Stimulated activated CD8-positive, alpha-beta memory T cell treated with anti-CD3 and anti-CD28 coated beads, Interleukin-15, amount 100 ng/mL, for 4 hours (primary cell): ENCODE data around the gene AGPAT2.

Source experiments
- DNase-seq, 2 donors: peaks; one replicate each; pipeline ENCODE4 v3.0.0-alpha.2; 2020; ENCODE audit warnings: low read depth in 2 of 2

The AGPAT2 gene

GRCh38 chr9:136687721-136688223 is 515 bp upstream of the AGPAT2 start:
- DNase-seq = no peak

DNA sequence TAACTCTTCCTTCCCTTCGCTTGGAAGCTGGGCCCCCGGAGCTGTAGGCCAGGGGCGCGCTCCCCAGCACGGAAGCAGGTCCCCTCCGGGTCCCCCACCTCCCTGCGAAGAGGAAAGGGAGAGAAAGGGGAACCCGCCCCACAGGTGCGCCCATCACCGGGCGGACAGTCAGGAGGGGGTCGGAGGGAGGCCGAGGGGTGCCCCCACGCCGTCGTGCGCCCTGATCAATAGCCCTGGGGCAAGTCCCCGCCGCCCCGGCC is 793 bp downstream of the AGPAT2 start:
- DNase-seq = no peak

DNA sequence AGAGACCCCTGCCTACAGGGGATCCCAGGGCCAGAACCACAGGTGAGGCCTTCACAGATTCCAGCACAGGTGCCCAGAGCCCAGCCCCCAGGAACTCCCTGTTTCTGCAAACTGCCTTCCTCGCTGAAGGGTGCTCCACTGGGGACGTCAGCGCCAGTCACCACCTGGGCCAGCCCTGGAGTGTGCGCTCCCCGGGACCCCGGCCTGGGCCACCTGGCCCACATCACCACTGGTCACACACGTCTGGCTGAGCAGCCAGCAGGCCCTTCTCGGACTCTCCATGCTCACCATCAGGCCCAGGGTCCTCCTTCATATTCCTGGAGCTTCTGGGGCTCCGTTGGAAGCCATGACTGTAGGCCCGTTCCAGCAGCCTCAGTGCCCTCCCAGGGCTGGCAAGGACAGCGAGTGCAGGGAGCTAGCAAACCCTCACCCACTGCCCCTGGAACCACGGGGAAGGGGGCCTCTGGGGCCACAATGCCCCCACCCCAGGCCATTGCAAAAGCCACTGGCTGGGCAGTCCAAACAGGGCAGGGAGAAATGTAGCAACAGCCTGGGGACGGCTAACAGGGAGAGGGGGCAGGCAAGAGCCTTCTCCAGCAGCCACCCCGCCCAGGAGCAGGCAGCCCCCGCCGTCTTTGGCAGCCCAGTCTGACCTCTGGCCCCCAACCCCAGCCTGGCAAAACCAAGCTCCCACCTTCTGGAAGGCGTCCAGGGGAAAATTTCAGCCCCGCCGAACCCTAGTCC is 1.3 kb downstream of the AGPAT2 start:
- DNase-seq = no peak

DNA sequence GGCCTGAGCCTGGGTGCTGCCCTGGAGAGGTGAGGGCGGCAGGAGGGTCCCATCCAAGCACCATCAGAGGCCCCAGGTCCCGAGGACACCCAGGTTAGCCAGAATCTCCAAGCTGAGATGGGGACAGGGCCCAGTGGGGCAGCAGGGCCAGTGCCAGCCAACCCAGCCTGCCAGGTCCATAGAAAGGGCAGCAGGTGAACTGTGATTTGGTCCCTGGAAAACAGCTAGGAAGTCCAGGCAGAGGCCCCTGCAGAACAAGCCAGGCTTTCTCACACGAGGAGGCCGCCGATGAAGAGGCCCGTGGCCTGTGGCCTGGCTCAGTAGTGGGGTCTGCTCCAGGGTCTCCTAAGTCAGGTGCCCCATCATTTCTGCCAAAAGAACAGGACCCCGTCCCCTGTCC is 2.0 kb downstream of the AGPAT2 start:
- no peak for DNase-seq

- no peak for DNase-seq
These were observed 2.5 kb downstream of the AGPAT2 start for GRCh38 chr9:136684799-136685198.

GRCh38 chr9:136684339-136684738 is 2.9 kb downstream of the AGPAT2 start:
- no peak for DNase-seq

DNA sequence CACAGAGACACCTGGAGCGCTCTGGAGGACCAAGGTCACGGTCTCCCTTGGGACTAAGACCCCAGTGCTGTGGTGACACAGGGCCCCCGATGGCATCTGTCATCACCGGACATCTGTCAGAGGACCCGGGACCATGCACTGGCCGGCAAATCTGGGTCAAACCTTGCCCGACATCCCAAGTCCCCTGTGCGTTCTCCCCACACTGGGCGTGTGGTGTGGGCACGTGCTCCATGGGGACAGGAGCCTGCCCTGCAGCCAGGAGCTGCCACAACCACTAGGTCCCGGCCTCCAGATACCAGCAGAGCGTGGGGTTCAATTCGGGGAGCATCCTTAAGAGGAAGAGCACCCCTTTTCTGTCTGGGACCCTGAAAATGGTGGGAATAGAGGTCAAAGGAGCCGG is 3.5 kb downstream of the AGPAT2 start:
- no peak for DNase-seq

DNA sequence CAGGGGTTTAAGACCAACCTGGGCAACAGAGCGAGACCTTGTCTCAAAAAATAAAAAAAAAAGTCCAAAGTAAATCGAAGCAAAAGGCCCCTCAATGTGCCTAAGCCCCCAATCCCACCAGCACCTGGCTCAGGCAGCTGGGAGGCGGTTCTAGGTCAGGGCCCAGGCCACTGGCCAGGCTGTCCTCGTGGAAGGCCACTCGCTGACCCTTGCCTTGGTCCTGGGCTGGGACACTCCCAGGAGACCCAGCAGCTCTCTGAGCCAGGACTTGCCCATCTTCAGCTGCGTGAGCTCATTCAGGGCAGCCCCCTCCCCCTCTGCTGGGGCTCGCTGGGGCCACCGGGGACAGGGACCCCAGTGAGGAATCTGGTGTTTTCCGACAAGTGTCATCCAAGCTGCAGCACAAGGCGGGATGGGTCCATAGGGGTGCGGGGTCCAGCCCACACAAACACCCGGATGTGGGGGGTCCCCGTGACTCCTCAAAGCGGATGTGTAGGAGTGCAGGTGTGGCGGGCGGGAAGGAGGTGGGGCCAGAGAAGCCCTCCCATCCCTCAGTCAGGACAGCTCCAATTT is 4.0 kb downstream of the AGPAT2 start:
- DNase-seq = no peak

GRCh38 chr9:136682710-136683109 is 4.5 kb downstream of the AGPAT2 start:
- DNase-seq = no peak

- DNase-seq = no peak
These were observed 5.1 kb downstream of the AGPAT2 start for GRCh38 chr9:136681945-136682699.

- no peak for DNase-seq
These were observed 6.2 kb downstream of the AGPAT2 start for GRCh38 chr9:136681029-136681428.

GRCh38 chr9:136679431-136679941 is 7.8 kb downstream of the AGPAT2 start:
- DNase-seq = no peak

DNA sequence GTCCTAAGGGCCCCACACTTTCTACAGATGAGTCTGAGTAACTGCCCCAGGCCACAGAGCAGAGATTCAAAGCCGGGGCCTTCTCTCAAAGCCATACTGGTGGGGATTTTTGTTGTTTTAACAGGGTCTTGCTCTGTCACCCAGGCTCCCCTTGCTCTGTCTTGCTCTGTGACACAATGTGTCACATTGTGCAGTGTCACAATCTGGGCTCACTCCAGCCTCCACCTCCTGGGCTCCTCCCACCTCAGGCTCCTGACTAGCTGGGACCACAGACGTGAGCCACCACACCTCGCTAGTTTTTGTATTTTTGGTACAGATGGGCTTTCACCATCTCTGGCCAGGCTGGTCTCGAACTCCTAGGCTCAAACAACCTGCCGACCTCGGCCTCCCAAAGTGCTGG is 8.6 kb downstream of the AGPAT2 start:
- DNase-seq = no peak

DNA sequence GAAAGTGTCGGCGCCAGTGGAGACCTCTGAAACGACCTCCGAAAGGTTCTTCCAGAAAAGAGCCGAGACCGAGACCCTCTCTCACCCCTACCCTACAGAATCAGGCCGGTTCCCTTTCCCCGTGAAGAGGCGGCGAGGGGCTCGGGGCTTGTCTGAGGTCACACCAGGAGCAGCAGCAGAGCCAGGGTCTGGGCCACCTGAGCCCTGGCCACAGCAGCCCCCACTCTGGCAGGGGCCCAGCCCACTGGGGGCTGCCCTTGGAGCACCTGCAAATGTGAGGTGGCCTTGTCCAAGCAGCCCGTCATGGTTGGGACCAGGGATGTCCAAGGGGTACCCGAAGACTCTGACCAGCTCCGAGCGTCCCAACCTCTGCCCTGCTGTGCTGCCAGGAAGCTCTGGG is 9.2 kb downstream of the AGPAT2 start:
- DNase-seq = no peak

DNA sequence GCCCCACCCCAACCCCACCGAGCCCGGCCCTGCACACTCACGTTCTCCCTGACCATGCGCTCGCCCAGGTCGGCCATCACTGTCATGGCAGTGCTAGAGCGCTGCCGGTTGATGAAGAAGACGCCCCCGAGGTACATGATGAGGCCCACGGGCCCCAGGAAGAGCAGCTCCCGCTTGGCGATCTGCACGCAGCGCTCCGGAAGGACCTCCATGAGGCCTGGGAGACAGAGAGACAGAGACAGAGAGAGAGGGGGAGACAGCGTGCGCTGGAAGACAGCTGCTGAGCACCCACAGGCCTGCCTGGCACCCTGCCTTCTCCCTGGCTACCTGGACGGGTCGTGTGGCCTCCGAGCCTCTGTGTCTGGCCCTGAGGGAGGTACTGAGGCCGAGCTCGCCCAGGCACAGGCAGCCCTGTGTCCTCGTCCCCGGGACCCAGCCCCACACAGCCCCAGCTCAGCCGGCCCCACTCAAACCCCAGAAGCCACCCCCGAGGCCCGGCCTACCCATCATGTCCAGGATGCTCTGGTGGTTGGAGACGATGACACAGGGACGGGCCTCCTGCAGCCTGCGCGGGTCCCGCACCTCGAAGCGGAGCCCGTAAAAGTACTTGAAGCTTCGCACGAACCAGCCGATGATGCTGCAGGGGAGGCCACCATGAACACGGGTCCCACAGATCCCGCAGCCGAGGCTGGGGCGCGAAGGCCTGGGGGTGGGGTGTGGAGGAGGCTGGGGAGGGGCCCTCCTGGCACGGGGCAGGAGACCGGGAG is 10.2 kb downstream of the AGPAT2 start:
- no peak for DNase-seq

DNA sequence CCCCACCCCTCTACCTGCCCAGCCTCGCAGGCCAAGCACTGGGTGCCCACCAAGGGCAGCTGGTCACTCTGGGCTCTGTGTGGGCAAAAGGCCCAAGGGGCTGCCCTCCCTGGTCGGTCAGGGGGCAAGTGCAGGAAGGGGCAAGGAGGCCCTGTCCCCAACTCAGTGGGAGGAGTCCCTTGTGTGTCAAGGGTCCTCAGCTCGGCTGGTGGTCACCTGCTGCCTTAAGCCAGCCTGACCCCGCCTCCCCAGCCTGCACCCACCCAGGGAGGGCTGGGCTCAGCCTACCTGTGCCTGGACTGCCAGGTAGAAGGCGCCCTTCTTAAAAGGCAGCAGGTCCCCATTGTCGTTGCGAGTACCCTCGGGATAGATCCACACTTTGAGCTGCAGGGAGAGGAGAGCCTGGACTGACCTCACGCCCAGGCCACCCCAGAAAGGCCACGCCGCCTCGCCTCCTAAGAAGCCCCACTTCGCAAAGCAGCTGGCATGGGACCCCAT is 10.9 kb downstream of the AGPAT2 start:
- DNase-seq = no peak

DNA sequence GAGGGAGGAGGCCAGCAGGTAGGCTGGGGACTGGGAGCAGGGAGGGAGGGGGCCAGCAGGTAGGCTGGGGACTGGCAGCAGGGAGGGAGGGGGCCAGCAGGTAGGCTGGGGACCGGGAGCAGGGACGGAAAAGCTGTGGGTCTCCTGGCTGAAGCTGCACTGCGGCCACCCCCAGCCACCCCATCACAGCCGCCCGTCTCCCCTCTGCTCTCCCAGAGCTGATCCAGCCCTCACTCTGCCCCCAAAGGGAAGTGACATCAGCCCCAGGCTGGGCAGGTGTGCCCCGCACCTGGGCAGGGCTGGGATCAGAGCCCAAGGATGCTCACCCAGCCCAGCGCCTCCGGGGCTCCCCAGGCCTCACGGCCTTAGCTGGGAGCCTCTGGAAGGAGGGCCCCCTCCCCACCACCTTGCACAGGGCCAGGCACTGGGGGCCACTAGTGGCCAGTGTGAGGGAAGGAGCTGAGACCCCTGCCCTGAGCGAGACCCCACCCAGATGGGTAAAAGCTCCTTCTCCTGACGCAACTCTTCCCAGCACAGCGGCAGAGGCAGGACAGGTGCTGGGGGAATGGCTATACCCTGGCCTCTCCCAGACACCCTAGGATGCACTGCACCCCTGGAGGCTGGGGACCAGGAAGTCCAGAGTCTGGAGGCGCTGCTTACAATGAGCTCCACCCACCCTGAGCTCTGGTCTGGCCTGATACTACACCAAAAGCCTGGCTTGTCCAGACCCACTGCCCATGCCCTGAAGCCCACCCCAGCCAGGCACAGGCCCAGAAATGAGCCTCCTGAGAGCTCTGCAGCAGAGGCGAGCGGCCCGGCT is 11.6 kb downstream of the AGPAT2 start:
- no peak for DNase-seq

- DNase-seq = no peak
These were observed 12.4 kb downstream of the AGPAT2 start for GRCh38 chr9:136674786-136675349.

DNA sequence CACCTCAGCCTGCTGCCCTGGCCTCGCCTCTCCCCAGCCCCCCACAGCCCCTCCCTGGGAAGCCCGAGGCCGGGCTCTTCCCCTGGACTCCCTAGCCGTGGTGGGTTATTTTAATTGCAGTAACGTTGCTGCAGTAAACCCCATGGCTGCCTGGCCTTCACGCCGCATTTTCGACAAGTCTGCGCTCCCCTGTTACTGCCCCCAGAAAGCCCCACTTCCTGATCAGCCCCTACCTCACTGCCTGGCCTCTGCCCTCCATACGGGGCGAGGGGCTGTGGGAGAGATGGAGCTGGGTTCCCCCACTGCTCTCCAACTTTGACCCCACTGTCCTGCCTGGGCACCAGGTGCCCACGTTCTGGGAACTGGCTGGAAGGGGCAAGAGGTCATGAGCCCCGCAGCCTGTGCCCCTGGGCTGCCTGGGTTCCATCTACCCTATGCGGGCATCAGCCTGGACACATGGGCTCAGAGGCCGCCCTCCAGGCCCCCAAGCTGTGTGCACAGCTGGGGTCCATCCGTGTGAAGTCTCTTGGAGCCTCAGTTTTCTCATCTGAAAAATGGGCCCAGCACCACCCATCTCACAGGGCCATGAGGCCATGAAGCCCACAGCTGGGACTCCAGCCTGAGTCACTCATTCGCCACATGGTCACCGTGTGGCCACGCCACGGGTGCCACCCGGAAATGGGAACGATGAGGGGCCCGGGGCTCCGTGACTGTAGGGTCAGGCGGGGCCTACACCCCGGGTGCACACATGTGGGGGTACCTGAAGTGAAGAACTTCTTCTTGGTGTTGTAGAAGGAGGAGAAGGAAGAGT is 13.1 kb downstream of the AGPAT2 start:
- DNase-seq = no peak
